Measurements from ENCODE around the gene TLCD5. TPM values are rescaled to one million over a fixed set of nuclear protein-coding genes. Genes with fewer than 3 reads are reported as not detected.

The TLCD5 gene
- total RNA-seq, 1 donor from 2014 or later: 7.3 TPM

GRCh38 chr11:120334332-120334731 lies 9.2 kb downstream of the TLCD5 start:
- DNase-seq (no peak), ATAC-seq (ENCODE audit: poor library complexity) (no peak)
- intact Hi-C loops (cut with DNase I): loop anchor here (10.0 kb wide), 1 partner anchor 100 kb away; no protein-coding TSS in a partner anchor

DNA sequence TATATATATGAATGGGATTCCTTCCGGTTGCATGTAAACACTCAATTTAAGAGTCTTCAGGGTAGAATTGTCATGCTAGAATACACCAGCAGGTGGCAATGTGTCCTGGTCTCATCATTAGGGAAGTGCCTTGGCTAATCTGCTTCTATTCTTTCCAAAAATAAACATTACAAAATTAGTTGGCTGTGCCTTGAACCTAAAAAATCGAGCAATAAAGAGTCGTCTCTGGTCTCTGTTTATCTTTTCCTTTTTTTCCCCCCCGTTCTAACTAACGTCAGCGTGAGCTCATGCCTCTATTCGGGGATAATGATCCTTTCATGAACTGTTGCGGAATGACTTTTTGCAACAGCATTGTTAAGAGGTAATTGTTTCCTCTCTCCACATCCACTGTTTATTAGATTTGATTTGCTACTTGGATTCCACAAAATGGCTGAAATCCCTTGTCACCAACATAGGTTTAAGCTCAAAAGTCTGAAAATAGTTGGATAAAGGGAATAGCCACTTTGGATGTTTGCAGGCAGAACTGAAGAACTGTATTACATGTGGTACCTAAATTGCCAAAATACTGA lies 9.9 kb downstream of the TLCD5 start:
- no peak for DNase-seq
- peak; percentile 41 for ATAC-seq (ENCODE audit: poor library complexity)
- intact Hi-C loops (cut with DNase I): loop anchor here (5.0 to 10.0 kb wide), 2 partner anchors 77 to 100 kb away; no protein-coding TSS in a partner anchor

DNA sequence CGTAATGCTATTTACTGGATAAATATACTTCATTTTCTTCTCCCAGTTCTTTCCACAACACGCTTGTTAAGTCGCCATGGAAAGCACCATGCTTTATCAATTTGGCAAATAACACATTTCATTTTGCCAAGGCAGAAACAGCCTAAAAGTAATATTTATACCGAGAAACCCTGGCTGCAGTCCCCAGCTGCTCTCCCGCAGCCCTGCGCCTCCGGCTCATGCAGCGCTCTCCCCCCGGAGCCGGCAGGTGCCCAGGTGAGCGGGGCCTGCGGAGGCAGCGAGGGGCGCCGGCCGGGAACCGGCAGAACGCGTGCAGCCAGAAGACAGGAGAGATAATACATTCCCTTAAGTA lies 10.4 kb downstream of the TLCD5 start:
- intact Hi-C loops (cut with DNase I): loop anchor here (5.0 to 10.0 kb wide), 2 partner anchors 77 to 99 kb away; no protein-coding TSS in a partner anchor
- DNase-seq (no peak), ATAC-seq (ENCODE audit: poor library complexity) (peak; percentile 25)

DNA sequence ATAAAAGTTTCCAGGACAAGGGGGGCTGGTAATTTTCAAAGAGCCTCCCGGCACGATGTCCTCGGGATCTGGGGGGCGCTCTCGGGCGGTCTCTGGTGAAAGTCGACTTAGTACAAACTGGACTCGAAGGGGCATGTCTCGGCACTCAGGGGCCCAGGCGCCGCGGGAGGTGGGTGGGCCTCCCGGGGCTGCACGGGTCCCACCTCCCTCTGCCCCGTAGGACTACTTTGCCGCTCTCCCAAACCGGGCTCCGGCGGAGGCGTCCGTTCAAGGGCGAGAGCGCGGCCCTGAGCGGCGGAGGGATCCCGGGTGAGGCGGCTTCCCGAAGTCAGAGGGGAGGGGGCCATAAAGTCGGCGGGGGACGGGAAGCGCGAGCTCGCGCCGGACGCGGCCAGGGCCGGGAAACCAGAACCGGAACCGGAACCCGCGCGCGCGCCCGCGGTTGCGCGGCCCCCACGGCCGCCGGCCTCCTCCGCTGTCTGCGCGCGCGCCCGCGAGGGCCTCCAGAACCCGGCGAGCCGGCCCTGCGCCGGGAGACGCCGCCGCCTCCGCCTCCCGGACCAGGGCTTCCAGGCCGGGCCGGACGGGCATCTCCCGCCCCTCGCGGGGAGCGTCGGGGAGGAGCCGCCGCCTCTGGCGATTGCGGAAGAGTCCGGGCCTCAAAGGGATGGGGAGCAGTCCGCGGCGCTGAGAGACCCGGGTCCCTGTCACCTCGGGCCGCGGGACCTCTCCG lies 11.0 kb downstream of the TLCD5 start, which contains the start of gene ARHGEF12:
Gene ARHGEF12, plus strand, starts transcription at position 506 of the 733 bp plus-strand sequence. CDS start 831 bp downstream, outside the sequence.
- peak; percentile 97 for DNase-seq
- ATAC-seq (ENCODE audit: poor library complexity): peak; percentile 80
- intact Hi-C loops (cut with DNase I): loop anchor here (5.0 to 10.0 kb wide), 2 partner anchors 76 to 99 kb away; no protein-coding TSS in a partner anchor

GRCh38 chr11:120336641-120337354 lies 11.7 kb downstream of the TLCD5 start:
- ATAC-seq (ENCODE audit: poor library complexity): peak; percentile 28
- intact Hi-C loops (cut with DNase I): loop anchor here (5.0 to 10.0 kb wide), 2 partner anchors 76 to 98 kb away; no protein-coding TSS in a partner anchor
- peak; percentile 69 for DNase-seq

GRCh38 chr11:120337355-120338106 lies 12.4 kb downstream of the TLCD5 start:
- intact Hi-C loops (cut with DNase I): loop anchor here (5.0 to 10.0 kb wide), 2 partner anchors 75 to 97 kb away; no protein-coding TSS in a partner anchor
- DNase-seq (no peak), ATAC-seq (ENCODE audit: poor library complexity) (peak; percentile 3)

DNA sequence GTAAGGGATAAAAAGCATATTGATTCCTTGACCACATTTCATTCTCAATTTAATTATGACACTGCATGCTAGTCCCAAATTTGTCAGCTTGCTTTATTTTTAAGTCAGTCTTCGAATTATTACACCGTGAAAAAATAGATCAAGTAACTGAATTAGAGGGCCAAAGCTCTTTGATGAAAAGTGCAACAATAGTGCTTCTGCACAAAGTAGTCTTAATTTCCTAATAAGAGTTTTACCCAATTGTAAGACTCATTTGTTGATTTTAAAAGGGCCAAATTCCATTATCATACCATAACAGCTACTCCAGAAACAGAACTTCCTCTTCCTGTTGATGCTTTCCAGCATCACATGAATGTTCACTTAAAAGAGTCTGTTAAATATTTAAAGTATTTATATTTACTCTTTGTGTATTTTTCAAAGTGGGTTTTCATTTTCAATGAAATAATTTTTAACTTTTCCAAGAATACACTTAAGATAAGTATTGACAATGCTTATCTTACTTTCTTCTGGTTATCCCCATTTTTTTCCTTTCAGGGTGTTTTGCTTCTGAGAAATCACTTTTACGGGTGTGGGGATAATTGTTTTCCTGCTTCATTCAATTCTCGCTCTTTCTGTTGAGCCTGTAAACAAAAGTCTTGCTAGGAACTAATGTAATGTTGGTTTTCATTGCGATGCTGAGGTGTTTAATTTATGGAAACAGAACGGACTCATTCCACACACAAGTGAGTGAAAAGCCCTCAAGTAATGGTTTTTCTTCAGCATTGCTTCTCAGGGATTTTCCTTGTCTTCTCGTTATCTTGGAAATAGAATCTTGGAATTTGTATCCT lies 13.2 kb downstream of the TLCD5 start:
- DNase-seq (no peak), ATAC-seq (ENCODE audit: poor library complexity) (no peak)
- intact Hi-C loops (cut with DNase I): loop anchor here (5.0 to 10.0 kb wide), 2 partner anchors 74 to 96 kb away; no protein-coding TSS in a partner anchor

DNA sequence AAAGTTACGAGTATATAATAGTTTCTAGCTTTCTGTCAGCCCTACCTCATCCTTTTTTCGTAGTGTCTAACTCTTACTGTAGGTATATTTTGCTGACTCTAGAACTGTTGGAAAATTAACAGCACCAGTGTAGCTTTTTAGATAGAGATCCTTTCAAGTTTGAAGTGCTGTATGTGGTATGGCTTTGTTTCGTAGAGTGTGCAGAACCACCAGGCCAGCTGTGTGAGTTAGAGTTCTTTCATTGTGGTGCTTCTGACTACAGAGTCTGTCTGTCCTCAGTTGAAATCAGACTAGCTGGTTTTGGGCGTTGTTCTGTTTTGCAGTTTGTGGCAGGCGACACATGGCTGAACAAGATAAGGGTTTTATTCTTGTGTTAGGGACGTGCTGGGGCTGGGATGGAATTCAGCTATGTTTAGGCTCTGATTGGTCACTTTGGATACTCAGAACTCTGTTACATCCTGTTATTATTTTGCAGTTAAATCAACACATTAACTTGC lies 14.3 kb downstream of the TLCD5 start:
- intact Hi-C loops (cut with DNase I): loop anchor here (5.0 to 10.0 kb wide), 2 partner anchors 73 to 95 kb away; no protein-coding TSS in a partner anchor
- DNase-seq (no peak), ATAC-seq (ENCODE audit: poor library complexity) (peak; percentile 25)

GRCh38 chr11:120340529-120340928 lies 15.4 kb downstream of the TLCD5 start:
- DNase-seq (no peak), ATAC-seq (ENCODE audit: poor library complexity) (no peak)
- intact Hi-C loops (cut with DNase I): no loop called here

GRCh38 chr11:120342226-120342625 lies 17.1 kb downstream of the TLCD5 start:
- DNase-seq (no peak), ATAC-seq (ENCODE audit: poor library complexity) (no peak)
- intact Hi-C loops (cut with DNase I): no loop called here

GRCh38 chr11:120342678-120343077 lies 17.6 kb downstream of the TLCD5 start:
- intact Hi-C loops (cut with DNase I): no loop called here
- DNase-seq (no peak), ATAC-seq (ENCODE audit: poor library complexity) (no peak)

GRCh38 chr11:120343429-120343828 lies 18.3 kb downstream of the TLCD5 start:
- DNase-seq (no peak), ATAC-seq (ENCODE audit: poor library complexity) (peak; percentile 11)
- intact Hi-C loops (cut with DNase I): no loop called here

DNA sequence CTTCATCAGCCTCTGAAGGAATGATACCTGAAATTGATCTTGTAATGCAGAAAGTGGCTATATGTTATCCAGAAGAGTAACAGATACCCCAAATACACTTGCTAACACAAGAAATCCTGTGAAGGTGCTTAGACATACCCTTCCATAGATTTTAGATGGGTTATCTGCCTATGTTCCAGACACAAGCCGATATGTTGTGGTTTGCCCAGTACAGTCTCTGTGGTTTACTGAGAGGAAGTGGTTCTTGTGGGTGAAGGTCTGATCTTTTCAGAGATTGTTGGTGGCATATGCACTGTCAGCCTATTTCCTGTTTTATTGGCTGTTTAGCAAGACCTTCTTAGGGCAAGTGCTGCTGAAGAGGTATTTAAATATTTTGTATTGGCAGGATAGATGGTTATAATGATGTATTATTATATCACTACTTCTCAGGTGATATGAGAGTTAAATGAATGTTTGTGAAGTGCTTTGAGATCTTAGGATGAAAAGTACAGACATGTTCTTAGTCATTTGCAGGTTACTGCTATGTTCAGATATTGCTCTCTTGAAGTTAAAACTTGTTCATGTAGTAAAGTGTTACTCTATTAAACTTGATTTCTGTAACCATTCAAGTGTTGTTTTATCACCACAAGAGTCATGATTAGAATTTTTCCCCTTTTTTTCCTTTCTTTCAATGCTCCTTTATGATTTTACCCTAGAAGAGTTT lies 19.4 kb downstream of the TLCD5 start:
- DNase-seq (no peak), ATAC-seq (ENCODE audit: poor library complexity) (no peak)
- intact Hi-C loops (cut with DNase I): no loop called here

GRCh38 chr11:120346233-120346632 lies 21.1 kb downstream of the TLCD5 start:
- ATAC-seq (ENCODE audit: poor library complexity) (peak; percentile 9), DNase-seq (no peak)
- intact Hi-C loops (cut with DNase I): no loop called here

DNA sequence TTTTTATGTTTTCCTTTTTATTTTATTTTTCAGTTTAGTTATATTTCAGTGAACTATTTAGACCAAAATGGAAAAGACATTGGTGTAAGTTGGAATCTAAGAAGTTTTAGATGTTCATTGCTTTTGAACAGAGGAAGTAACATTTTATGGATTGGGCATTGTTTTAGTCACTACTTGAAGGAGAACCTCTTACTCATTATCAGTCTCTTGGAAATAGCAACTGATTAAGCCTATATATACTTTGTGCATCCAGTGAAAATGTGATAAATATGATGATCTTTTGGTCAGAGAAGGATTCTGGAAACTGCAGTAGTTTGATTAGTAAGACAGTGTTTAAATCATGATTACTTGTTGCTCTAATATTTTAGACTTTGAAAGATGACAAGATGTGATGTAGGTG lies 25.5 kb downstream of the TLCD5 start:
- intact Hi-C loops (cut with DNase I): no loop called here
- ATAC-seq (ENCODE audit: poor library complexity): no peak
- no peak for DNase-seq

- DNase-seq: no peak
- no peak for ATAC-seq (ENCODE audit: poor library complexity)
- intact Hi-C loops (cut with DNase I): no loop called here
Measured at GRCh38 chr11:120352405-120352804, 27.3 kb downstream of the TLCD5 start.

- intact Hi-C loops (cut with DNase I): no loop called here
- no peak for ATAC-seq (ENCODE audit: poor library complexity)
- DNase-seq: no peak
Measured at GRCh38 chr11:120354068-120354467, 29.0 kb downstream of the TLCD5 start.

Measured in Right ventricle myocardium superior (tissue), 1 donor.